ENCODE results near the gene ZNF689.

Gene ZNF689

GRCh38 chr16:30619638-30620037, 9.4 kb upstream of the ZNF689 start:
- no peaks in the 10 kb centered on the region for H3K4me1 ChIP-seq (ENCODE audit: control insufficient read depth, insufficient read depth, low read length, poor library complexity, severe bottlenecking)
- H3K27ac ChIP-seq (ENCODE audit: insufficient read depth, low read length, poor library complexity, severe bottlenecking) = no peak overlapping the region
- H3K4me3 ChIP-seq (ENCODE audit: insufficient read depth, low read depth, low read length, poor library complexity, severe bottlenecking) = no peak overlapping the region
- no peaks in the 10 kb centered on the region for H3K27me3 ChIP-seq (replicated peaks; ENCODE audit: control insufficient read depth, insufficient read depth, low read length, poor library complexity, severe bottlenecking)
- DNase-seq = no peak
- H3K9me3 ChIP-seq (ENCODE audit: control insufficient read depth, low read length) = no peaks in the 10 kb centered on the region
- H3K36me3 ChIP-seq (ENCODE audit: control insufficient read depth, insufficient read depth, low read length) = no peaks in the 10 kb centered on the region

GRCh38 chr16:30619202-30619601, 9.0 kb upstream of the ZNF689 start:
- Histone ChIP-seq H3K27me3 (replicated peaks; ENCODE audit: control insufficient read depth, insufficient read depth, low read length, poor library complexity, severe bottlenecking) (no peaks in the 10 kb centered on the region), H3K27ac (ENCODE audit: insufficient read depth, low read length, poor library complexity, severe bottlenecking) (no peak overlapping the region), H3K4me1 (ENCODE audit: control insufficient read depth, insufficient read depth, low read length, poor library complexity, severe bottlenecking) (no peaks in the 10 kb centered on the region), H3K9me3 (ENCODE audit: control insufficient read depth, low read length) (no peaks in the 10 kb centered on the region), H3K4me3 (ENCODE audit: insufficient read depth, low read depth, low read length, poor library complexity, severe bottlenecking) (no peak overlapping the region), H3K36me3 (ENCODE audit: control insufficient read depth, insufficient read depth, low read length) (no peaks in the 10 kb centered on the region)
- no peak for DNase-seq

- Histone ChIP-seq H3K4me3 (ENCODE audit: insufficient read depth, low read depth, low read length, poor library complexity, severe bottlenecking) (no peak overlapping the region), H3K4me1 (ENCODE audit: control insufficient read depth, insufficient read depth, low read length, poor library complexity, severe bottlenecking) (no peaks in the 10 kb centered on the region), H3K36me3 (ENCODE audit: control insufficient read depth, insufficient read depth, low read length) (no peaks in the 10 kb centered on the region), H3K27ac (ENCODE audit: insufficient read depth, low read length, poor library complexity, severe bottlenecking) (no peak overlapping the region), H3K9me3 (ENCODE audit: control insufficient read depth, low read length) (no peaks in the 10 kb centered on the region), H3K27me3 (replicated peaks; ENCODE audit: control insufficient read depth, insufficient read depth, low read length, poor library complexity, severe bottlenecking) (no peaks in the 10 kb centered on the region)
- peak; percentile 42 to 56 (median 44) for DNase-seq
Measured at GRCh38 chr16:30615358-30616091, 5.3 kb upstream of the ZNF689 start.

GRCh38 chr16:30609002-30609925, 925 bp downstream of the ZNF689 start:
- Histone ChIP-seq H3K4me1 (ENCODE audit: control insufficient read depth, insufficient read depth, low read length, poor library complexity, severe bottlenecking) (peaks cover 8% of the 10 kb centered on the region), H3K27ac (ENCODE audit: insufficient read depth, low read length, poor library complexity, severe bottlenecking) (peak overlapping the region; percentile 97), H3K4me3 (ENCODE audit: insufficient read depth, low read depth, low read length, poor library complexity, severe bottlenecking) (peak overlapping the region; percentile 95), H3K36me3 (ENCODE audit: control insufficient read depth, insufficient read depth, low read length) (peaks cover 20% of the 10 kb centered on the region), H3K27me3 (replicated peaks; ENCODE audit: control insufficient read depth, insufficient read depth, low read length, poor library complexity, severe bottlenecking) (no peaks in the 10 kb centered on the region), H3K9me3 (ENCODE audit: control insufficient read depth, low read length) (no peaks in the 10 kb centered on the region)
- peak in 1 of 3 donors; percentile 15 for DNase-seq

- no peaks in the 10 kb centered on the region for H3K9me3 ChIP-seq (ENCODE audit: control insufficient read depth, low read length)
- H3K36me3 ChIP-seq (ENCODE audit: control insufficient read depth, insufficient read depth, low read length) = peaks cover 33% of the 10 kb centered on the region
- no peak for DNase-seq
- H3K27me3 ChIP-seq (replicated peaks; ENCODE audit: control insufficient read depth, insufficient read depth, low read length, poor library complexity, severe bottlenecking) = no peaks in the 10 kb centered on the region
- no peak overlapping the region for H3K4me3 ChIP-seq (ENCODE audit: insufficient read depth, low read depth, low read length, poor library complexity, severe bottlenecking)
- peaks cover 8% of the 10 kb centered on the region for H3K4me1 ChIP-seq (ENCODE audit: control insufficient read depth, insufficient read depth, low read length, poor library complexity, severe bottlenecking)
- H3K27ac ChIP-seq (ENCODE audit: insufficient read depth, low read length, poor library complexity, severe bottlenecking) = no peak overlapping the region
Measured at GRCh38 chr16:30606004-30606403, 4.2 kb downstream of the ZNF689 start.

GRCh38 chr16:30605158-30605557, 5.0 kb downstream of the ZNF689 start:
- no peak overlapping the region for H3K4me3 ChIP-seq (ENCODE audit: insufficient read depth, low read depth, low read length, poor library complexity, severe bottlenecking)
- DNase-seq = no peak
- peaks cover 33% of the 10 kb centered on the region for H3K36me3 ChIP-seq (ENCODE audit: control insufficient read depth, insufficient read depth, low read length)
- no peaks in the 10 kb centered on the region for H3K9me3 ChIP-seq (ENCODE audit: control insufficient read depth, low read length)
- H3K27ac ChIP-seq (ENCODE audit: insufficient read depth, low read length, poor library complexity, severe bottlenecking) = no peak overlapping the region
- H3K4me1 ChIP-seq (ENCODE audit: control insufficient read depth, insufficient read depth, low read length, poor library complexity, severe bottlenecking) = peaks cover 8% of the 10 kb centered on the region
- no peaks in the 10 kb centered on the region for H3K27me3 ChIP-seq (replicated peaks; ENCODE audit: control insufficient read depth, insufficient read depth, low read length, poor library complexity, severe bottlenecking)

- Histone ChIP-seq H3K27me3 (replicated peaks; ENCODE audit: control insufficient read depth, insufficient read depth, low read length, poor library complexity, severe bottlenecking) (no peaks in the 10 kb centered on the region), H3K4me3 (ENCODE audit: insufficient read depth, low read depth, low read length, poor library complexity, severe bottlenecking) (no peak overlapping the region), H3K9me3 (ENCODE audit: control insufficient read depth, low read length) (no peaks in the 10 kb centered on the region), H3K4me1 (ENCODE audit: control insufficient read depth, insufficient read depth, low read length, poor library complexity, severe bottlenecking) (peaks cover 5% of the 10 kb centered on the region), H3K27ac (ENCODE audit: insufficient read depth, low read length, poor library complexity, severe bottlenecking) (no peak overlapping the region), H3K36me3 (ENCODE audit: control insufficient read depth, insufficient read depth, low read length) (peaks cover 33% of the 10 kb centered on the region)
- DNase-seq = no peak
Measured at GRCh38 chr16:30604316-30604947, 5.8 kb downstream of the ZNF689 start.

- H3K36me3 ChIP-seq (ENCODE audit: control insufficient read depth, insufficient read depth, low read length) = peaks cover 33% of the 10 kb centered on the region
- DNase-seq = no peak
- H3K27me3 ChIP-seq (replicated peaks; ENCODE audit: control insufficient read depth, insufficient read depth, low read length, poor library complexity, severe bottlenecking) = no peaks in the 10 kb centered on the region
- H3K9me3 ChIP-seq (ENCODE audit: control insufficient read depth, low read length) = no peaks in the 10 kb centered on the region
- no peak overlapping the region for H3K4me3 ChIP-seq (ENCODE audit: insufficient read depth, low read depth, low read length, poor library complexity, severe bottlenecking)
- H3K4me1 ChIP-seq (ENCODE audit: control insufficient read depth, insufficient read depth, low read length, poor library complexity, severe bottlenecking) = peaks cover under 1% of the 10 kb centered on the region
- no peak overlapping the region for H3K27ac ChIP-seq (ENCODE audit: insufficient read depth, low read length, poor library complexity, severe bottlenecking)
Measured at GRCh38 chr16:30603945-30604315, 6.3 kb downstream of the ZNF689 start.

- Histone ChIP-seq H3K36me3 (ENCODE audit: control insufficient read depth, insufficient read depth, low read length) (peaks cover 33% of the 10 kb centered on the region), H3K9me3 (ENCODE audit: control insufficient read depth, low read length) (no peaks in the 10 kb centered on the region), H3K4me3 (ENCODE audit: insufficient read depth, low read depth, low read length, poor library complexity, severe bottlenecking) (no peak overlapping the region), H3K4me1 (ENCODE audit: control insufficient read depth, insufficient read depth, low read length, poor library complexity, severe bottlenecking) (no peaks in the 10 kb centered on the region), H3K27ac (ENCODE audit: insufficient read depth, low read length, poor library complexity, severe bottlenecking) (no peak overlapping the region), H3K27me3 (replicated peaks; ENCODE audit: control insufficient read depth, insufficient read depth, low read length, poor library complexity, severe bottlenecking) (no peaks in the 10 kb centered on the region)
- no peak for DNase-seq
Measured at GRCh38 chr16:30602616-30603277, 7.4 kb downstream of the ZNF689 start.

Measured in effector memory CD4-positive, alpha-beta T cell (primary cell).